ENCODE measurements around the gene ARHGEF12.
"Not testable (repeated sequence)": the region's sequence is repeated elsewhere in the genome, so short reads cannot be mapped to it uniquely, and the experiment has no call there.

Gene ARHGEF12

GRCh38 chr11:120501976-120502755 is 166.0 kb downstream of the ARHGEF12 start:
- no peak for DNase-seq

- not testable (repeated sequence) for DNase-seq
Measured at GRCh38 chr11:120503529-120503928, 167.3 kb downstream of the ARHGEF12 start.

GRCh38 chr11:120505801-120506425 is 169.7 kb downstream of the ARHGEF12 start:
- no peak for DNase-seq

- no peak for DNase-seq
Measured at GRCh38 chr11:120509346-120510053, 173.3 kb downstream of the ARHGEF12 start.

- no peak for DNase-seq
Measured at GRCh38 chr11:120510406-120511115, 174.3 kb downstream of the ARHGEF12 start.

GRCh38 chr11:120511116-120511819 is 175.1 kb downstream of the ARHGEF12 start, which contains the start of gene GRIK4:
Gene GRIK4, plus strand, starts transcription at chr11:120511748. Its CDS starts 148,571 bp downstream, at chr11:120660319.
- peak; percentile 69 for DNase-seq

GRCh38 chr11:120511820-120512738 is 175.9 kb downstream of the ARHGEF12 start:
- DNase-seq = no peak

- no peak for DNase-seq
Measured at GRCh38 chr11:120512739-120513435, 176.7 kb downstream of the ARHGEF12 start.

GRCh38 chr11:120513436-120514315 is 177.5 kb downstream of the ARHGEF12 start:
- no peak for DNase-seq

- no peak for DNase-seq
Measured at GRCh38 chr11:120514541-120515121, 178.4 kb downstream of the ARHGEF12 start.

- no peak for DNase-seq
Measured at GRCh38 chr11:120515186-120515723, 179.0 kb downstream of the ARHGEF12 start.

GRCh38 chr11:120516461-120517389 is 180.5 kb downstream of the ARHGEF12 start:
- DNase-seq = no peak

GRCh38 chr11:120517390-120517761 is 181.2 kb downstream of the ARHGEF12 start:
- no peak for DNase-seq

GRCh38 chr11:120517801-120518291 is 181.6 kb downstream of the ARHGEF12 start:
- DNase-seq = no peak

- no peak for DNase-seq
Measured at GRCh38 chr11:120518356-120518755, 182.1 kb downstream of the ARHGEF12 start.

GRCh38 chr11:120519474-120519873 is 183.3 kb downstream of the ARHGEF12 start:
- no peak for DNase-seq

- DNase-seq = no peak
Measured at GRCh38 chr11:120520091-120520822, 184.0 kb downstream of the ARHGEF12 start.

Data from fibroblast of skin of right quadriceps (primary cell).